RPMI8226 (cell line): ENCODE data around the gene SNRNP40.
A peak's percentile ranks its signal among the peaks of the same experiment; 100 is the strongest.

Source experiments
- DNase-seq: peaks from one replicate; pipeline ENCODE4 v3.0.0-alpha.2; 2015

The SNRNP40 gene

DNA sequence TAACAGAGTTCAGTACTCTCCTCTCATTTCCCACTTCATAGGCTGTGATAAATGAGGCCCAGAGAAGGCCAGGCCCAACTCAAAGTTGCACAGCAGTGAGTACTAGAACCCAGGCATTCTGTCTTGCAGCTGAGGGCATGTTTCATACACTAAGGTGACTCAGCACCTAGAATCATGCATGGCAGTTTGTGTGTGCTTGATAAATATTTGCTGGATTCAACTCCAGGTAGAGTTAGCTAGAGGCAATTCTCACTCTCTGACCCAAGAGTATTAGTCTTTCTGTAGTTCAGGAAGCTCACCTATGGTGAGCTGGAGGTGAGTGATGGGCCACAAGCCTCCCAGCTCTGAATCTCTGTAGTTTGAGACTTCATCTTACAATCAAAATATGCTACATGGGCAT lies 67.6 kb downstream of the SNRNP40 start:
- no peak for DNase-seq

DNA sequence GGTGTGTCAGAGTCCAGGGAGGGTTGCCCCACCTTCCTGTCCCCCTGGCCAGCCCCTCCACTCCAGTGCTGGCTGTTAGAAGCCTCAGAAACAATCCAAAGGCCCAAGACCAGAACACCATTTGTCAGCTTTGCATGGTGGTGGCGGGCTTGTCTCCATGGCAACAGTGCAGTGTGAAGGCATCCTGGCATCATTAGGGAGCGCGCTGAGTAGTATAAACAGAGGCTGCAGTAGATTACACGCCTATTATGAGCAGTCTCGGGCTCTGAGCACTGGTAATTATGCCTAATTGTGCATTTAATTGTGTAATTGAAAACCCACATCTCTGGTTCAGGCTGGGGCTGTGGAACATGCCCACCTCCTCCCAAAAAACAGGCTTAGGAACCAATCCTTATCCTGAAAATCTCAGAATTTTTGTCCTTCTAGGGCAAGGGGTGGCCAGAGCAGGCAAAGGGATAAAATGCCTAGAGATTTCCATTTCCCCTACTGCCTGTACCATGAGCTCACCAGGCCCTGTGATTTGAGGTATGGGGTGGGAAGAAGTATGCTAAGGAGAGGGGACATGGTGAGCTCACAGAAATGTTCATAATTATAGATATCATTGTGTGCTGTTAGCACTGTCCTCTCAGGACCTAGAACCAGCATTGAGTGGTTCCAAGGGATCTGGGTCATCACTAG lies 68.6 kb downstream of the SNRNP40 start:
- no peak for DNase-seq

DNA sequence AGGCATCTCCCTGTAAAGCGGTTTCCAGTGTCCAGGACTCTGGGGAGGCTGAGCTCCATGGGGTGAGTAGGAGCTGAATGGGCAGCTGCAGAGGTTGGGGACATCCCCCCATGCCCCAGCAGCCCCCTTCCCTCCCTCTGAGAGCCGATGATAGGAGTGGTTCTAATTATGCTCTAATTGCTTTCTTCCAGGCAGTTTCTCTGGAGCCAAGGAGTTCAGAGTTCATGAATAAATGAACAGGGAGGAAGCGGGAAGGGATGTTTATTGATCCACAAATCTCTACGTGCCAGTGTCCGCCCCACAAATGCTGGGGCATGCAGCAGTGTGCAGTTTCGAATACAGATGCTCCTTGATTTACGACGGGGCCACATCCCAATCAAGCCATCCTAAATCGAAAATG lies 72.5 kb downstream of the SNRNP40 start:
- DNase-seq: no peak

DNA sequence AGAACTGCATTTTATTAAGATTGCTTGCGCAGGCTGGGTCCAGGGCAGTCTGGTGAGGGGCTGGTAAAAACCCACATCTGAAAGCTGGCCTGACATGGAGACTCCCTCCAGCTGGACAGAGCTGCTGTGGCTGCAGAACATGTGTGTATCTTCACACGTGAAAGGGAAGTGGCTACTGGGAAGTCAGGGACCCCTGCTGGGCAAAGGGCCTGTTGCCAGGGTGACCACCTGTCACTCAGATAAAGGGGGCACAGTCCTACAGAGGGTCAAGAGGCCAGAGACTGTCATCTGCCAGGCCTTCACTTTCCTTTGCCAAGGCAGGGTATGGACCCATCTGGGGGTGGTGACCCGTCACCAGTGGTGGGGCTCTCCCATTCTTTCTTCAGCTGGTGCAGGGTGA lies 74.4 kb downstream of the SNRNP40 start:
- DNase-seq: no peak

DNA sequence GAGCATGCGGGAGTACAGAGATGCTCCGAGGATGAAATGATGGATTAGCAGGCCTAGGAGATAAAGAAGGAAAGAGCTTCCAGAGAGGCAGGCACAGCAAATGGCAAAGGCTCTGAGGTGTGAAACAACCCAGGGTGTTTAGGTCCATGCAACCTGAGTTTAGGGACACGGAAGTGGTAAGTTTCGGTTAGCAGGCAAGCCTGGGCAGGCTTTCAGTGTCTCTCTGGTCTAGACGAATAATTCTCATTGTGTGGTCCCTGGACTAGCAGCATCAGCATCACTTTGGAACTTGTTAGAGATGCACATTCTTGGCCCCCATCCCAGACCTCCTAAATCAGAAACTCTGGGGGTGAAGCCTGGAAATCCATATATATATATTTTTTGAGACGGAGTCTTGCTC lies 75.5 kb downstream of the SNRNP40 start:
- peak; percentile 33 for DNase-seq

DNA sequence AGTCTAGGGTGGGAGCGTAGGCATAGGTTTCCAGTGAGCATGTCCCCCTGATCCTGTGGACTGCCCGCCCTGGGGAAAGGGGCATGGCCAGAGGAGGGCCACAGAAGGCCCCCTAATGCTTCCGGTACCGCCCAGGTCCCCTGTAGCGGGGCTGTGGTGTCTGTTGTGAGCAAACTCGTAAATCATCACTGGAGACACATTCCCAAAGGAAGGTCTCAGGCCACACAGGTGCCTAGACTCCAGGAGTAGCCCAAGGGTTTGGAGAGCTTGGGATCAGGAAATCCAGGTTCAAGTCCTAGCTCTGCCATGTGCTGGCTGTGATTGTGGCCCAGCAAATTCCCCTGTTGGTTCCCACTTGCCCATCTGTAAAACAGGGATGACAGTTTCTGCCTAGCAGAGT lies 77.1 kb downstream of the SNRNP40 start:
- no peak for DNase-seq

DNA sequence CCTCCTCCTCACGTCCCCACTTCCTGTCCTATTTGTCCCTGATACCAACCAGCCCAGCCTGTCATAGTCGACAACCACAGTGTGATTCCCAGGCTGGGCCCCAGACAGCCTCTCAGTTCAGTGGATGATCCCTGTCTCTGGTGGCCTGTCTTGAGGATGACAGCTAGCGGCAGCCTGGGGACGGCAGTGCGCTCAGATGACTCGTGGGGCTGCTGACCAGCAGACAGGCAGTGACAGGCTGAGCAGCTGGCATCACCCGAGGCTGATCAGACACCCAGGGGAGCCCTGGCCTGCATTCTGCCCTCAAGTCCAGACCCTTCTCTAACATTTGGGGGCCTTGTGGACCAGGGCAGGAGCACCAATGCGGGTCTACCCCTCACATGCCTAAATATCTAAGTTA lies 77.9 kb downstream of the SNRNP40 start:
- DNase-seq: no peak

DNA sequence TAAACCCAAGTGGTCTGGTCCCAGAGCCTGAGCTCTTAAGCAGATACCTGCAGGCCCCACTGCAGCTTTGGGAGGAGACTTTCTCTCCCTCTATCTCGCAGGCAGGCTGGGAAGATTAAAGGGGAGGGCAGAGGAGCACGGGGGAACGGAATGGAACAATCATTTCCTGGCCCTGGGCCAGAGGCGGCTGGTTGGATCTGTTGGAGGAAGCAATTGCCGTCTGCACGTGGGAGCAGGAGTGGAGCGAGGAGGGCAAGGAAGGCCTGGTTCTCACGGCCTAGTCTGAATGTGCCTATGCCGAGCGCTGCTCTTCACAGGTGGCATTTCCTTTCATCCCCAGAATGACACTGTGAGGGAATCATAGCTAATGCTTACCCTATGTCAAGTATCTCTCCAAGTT lies 80.6 kb downstream of the SNRNP40 start:
- DNase-seq: no peak

DNA sequence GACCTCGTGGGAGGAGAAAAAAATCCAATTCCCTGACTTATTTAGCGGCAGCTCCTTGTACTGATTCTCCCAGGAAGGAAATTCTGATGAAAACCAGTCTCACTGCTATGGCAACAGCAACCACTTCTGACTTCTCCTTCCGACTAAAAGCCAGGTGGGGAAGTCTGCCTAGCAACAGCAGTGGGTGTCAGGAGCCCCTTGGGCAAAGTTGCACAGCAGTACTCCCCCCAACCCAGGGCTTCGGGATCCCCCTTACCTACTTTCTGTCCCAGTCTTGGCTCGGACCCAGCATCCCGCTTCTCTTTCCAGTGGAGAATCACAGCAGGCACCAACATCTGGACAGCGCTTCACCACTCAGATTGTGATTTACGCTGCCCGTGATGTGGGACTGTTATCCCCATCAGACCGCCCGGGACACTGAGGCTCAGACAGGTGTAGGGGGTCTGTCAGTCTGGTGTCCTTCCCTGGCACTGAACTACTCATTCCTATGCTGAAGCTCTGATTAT lies 81.5 kb downstream of the SNRNP40 start:
- DNase-seq: no peak

DNA sequence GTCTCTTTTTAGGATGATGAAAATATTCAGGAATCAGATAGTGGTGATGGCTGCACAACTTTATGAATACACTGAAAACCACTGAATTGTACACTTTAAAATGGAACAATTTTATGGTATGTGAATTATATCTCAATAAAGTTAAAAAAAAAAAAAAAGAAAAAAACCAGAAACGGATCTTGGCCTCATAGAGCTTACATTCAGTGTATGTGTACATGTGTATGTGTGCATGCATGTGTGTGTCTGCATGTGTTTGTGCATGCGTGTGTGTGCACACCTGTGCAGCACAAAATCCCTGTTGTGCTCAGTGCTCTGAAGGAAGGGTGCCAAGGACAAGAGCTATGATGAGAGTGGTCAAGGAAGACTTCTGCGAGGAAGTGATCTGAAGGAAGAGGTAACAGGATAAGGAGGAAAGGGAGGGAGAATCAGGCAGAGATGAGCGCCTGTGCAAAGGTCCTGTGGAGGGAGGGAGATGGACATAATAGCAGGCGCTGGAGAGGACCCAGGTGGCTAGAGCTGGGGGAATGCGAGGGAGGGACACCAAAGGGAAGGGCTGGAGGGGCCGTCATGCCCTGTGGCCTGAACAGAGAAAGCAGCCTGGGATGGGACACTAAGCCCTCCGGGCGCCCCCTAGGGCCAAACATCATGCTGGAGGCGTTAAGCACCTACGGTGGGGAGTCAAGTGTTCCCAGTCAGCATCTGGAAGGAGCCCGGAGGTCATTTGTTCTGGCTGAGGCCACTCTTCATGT lies 82.1 kb downstream of the SNRNP40 start:
- DNase-seq: peak; percentile 38
